Hepatocyte (in vitro differentiated cells): ENCODE measurements around the gene POMP. TPM values are rescaled to one million over a fixed set of nuclear protein-coding genes. Genes with fewer than 3 reads are reported as not detected.

Experiments used
- DNase-seq: peaks from one replicate; pipeline ENCODE4 v3.0.0-alpha.2; 2016; ENCODE audit warnings: low spot score
- H2AFZ ChIP-seq: fragments of 200-600 bp; sonication (generic); 2 replicates; pipeline ENCODE4 v1.6.0; 2016; ENCODE audit warnings: antibody characterized with exemption, mild to moderate bottlenecking
- H3K27ac ChIP-seq: fragments of 200-600 bp; sonication (generic); 2 replicates; pipeline ENCODE4 v1.5.1; 2016; ENCODE audit warnings: mild to moderate bottlenecking
- H3K27me3 ChIP-seq: fragments of 200-600 bp; sonication (generic); 2 replicates; pipeline ENCODE4 v1.6.1; 2016
- H3K36me3 ChIP-seq: fragments of 200-600 bp; sonication (generic); replicated peaks from 2 replicates; pipeline ENCODE4 v1.5.1; 2016; ENCODE audit warnings: low read depth; ENCODE audit not compliant: insufficient read depth
- H3K4me1 ChIP-seq: fragments of 200-600 bp; sonication (generic); 2 replicates; pipeline ENCODE4 v1.5.1; 2016; ENCODE audit warnings: mild to moderate bottlenecking, moderate library complexity; ENCODE audit not compliant: insufficient read depth
- H3K4me2 ChIP-seq: fragments of 200-600 bp; sonication (generic); 2 replicates; pipeline ENCODE4 v1.6.0; 2016
- H3K4me3 ChIP-seq: fragments of 200-600 bp; sonication (generic); 2 replicates; pipeline ENCODE4 v1.5.1; 2016; ENCODE audit warnings: mild to moderate bottlenecking
- H3K79me2 ChIP-seq: fragments of 200-600 bp; sonication (generic); 2 replicates; pipeline ENCODE4 v1.6.0; 2017; ENCODE audit warnings: mild to moderate bottlenecking
- H3K9me2 ChIP-seq: fragments of 200-600 bp; sonication (generic); replicated peaks from 2 replicates; pipeline ENCODE4 v1.6.0; 2017; ENCODE audit warnings: mild to moderate bottlenecking; ENCODE audit not compliant: insufficient read depth
- H3K9me3 ChIP-seq: fragments of 200-600 bp; sonication (generic); 2 replicates; pipeline ENCODE4 v1.5.1; 2016; ENCODE audit warnings: low read depth, mild to moderate bottlenecking
- H4K20me1 ChIP-seq: fragments of 200-600 bp; sonication (generic); 2 replicates; pipeline ENCODE4 v1.6.0; 2016; ENCODE audit warnings: mild to moderate bottlenecking; ENCODE audit not compliant: insufficient read depth, poor library complexity, severe bottlenecking
- CTCF ChIP-seq: fragments of 200-600 bp; sonication (generic); IDR thresholded peaks from 2 replicates; pipeline ENCODE4 v1.5.1; 2016; ENCODE audit warnings: antibody characterized with exemption, mild to moderate bottlenecking; ENCODE audit not compliant: poor library complexity
- EZH2 ChIP-seq: fragments of 200-600 bp; sonication (generic); IDR thresholded peaks from 2 replicates; pipeline ENCODE4 v1.6.1; 2016; ENCODE audit warnings: antibody characterized with exemption, mild to moderate bottlenecking, borderline replicate concordance
- EZH2phosphoT487 ChIP-seq: fragments of 200-600 bp; sonication (generic); IDR thresholded peaks from one replicate; pipeline ENCODE4 v1.6.1; 2018; ENCODE audit warnings: antibody characterized with exemption, mild to moderate bottlenecking, low read depth, moderate library complexity; ENCODE audit not compliant: unreplicated experiment, severe bottlenecking
- WGBS: methylation state at CpG from one replicate; pipeline ENCODE4 v1.1.6; 2016; ENCODE audit warnings: low lambda C conversion rate; ENCODE audit errors: missing lambda C conversion rate; 5-methylcytosine and 5-hydroxymethylcytosine counted together
- polyA plus RNA-seq: library from polyadenylated mRNA; unstranded; fragments of >200 nt; fragmentation: Nextera tagmentation; extraction: Ambion mirVana; gene quantifications from 2 replicates; pipeline ENCODE4 v1.2.1, GENCODE V29; 2016
- total RNA-seq: library from RNA; depleted of rRNA; stranded (reverse); fragments of >200 nt; gene quantifications from 2 replicates; pipeline ENCODE4 v1.2.3, GENCODE V29; 2014

Gene POMP
- total and polyA plus RNA-seq, 2 experiments from 2014 or later, result 88.1 to 198 TPM

- Histone ChIP-seq H3K9me2 (no peaks in the 10 kb centered on the region), H3K4me2 (no peak overlapping the region), H3K4me3 (no peak overlapping the region), H3K9me3 (no peaks in the 10 kb centered on the region), H3K4me1 (no peaks in the 10 kb centered on the region), H4K20me1 (no peaks in the 10 kb centered on the region), H3K36me3 (no peaks in the 10 kb centered on the region), H3K79me2 (peaks cover 8% of the 10 kb centered on the region), H3K27ac (no peak overlapping the region), H3K27me3 (no peaks in the 10 kb centered on the region), H2AFZ (no peak overlapping the region)
- TF ChIP-seq EZH2phosphoT487, result no peak
- TF ChIP-seq CTCF, result no peak
- no peak for TF ChIP-seq EZH2
- WGBS, result 85% methylated on average over 7 of the region's 7 CpGs
- no peak for DNase-seq
Observed at GRCh38 chr13:28651810-28652401, 7.0 kb upstream of the POMP start.

GRCh38 chr13:28653111-28653510 is 5.8 kb upstream of the POMP start:
- Histone ChIP-seq H4K20me1 (no peaks in the 10 kb centered on the region), H3K4me1 (peaks cover 7% of the 10 kb centered on the region), H3K4me2 (no peak overlapping the region), H3K79me2 (peaks cover 20% of the 10 kb centered on the region), H3K9me2 (no peaks in the 10 kb centered on the region), H3K27ac (no peak overlapping the region), H3K36me3 (no peaks in the 10 kb centered on the region), H2AFZ (no peak overlapping the region), H3K9me3 (no peaks in the 10 kb centered on the region), H3K27me3 (no peaks in the 10 kb centered on the region), H3K4me3 (no peak overlapping the region)
- WGBS, result 91% methylated on average over 1 of the region's 1 CpG
- TF ChIP-seq EZH2phosphoT487 (no peak), CTCF (no peak), EZH2 (no peak)
- DNase-seq, result no peak

- H3K9me2 ChIP-seq, result no peaks in the 10 kb centered on the region
- H3K36me3 ChIP-seq, result no peaks in the 10 kb centered on the region
- H3K27ac ChIP-seq, result no peak overlapping the region
- no peaks in the 10 kb centered on the region for H3K9me3 ChIP-seq
- H3K79me2 ChIP-seq, result peaks cover 28% of the 10 kb centered on the region
- no peaks in the 10 kb centered on the region for H3K27me3 ChIP-seq
- WGBS, result 83% methylated on average over 1 of the region's 1 CpG
- TF ChIP-seq CTCF (no peak), EZH2 (no peak), EZH2phosphoT487 (no peak)
- H3K4me3 ChIP-seq, result no peak overlapping the region
- H3K4me2 ChIP-seq, result no peak overlapping the region
- H2AFZ ChIP-seq, result no peak overlapping the region
- no peak for DNase-seq
- H3K4me1 ChIP-seq, result peaks cover 7% of the 10 kb centered on the region
- H4K20me1 ChIP-seq, result no peaks in the 10 kb centered on the region
Observed at GRCh38 chr13:28654276-28654675, 4.7 kb upstream of the POMP start.

- H3K4me2 ChIP-seq, result no peak overlapping the region
Observed at GRCh38 chr13:28655561-28655960, 3.4 kb upstream of the POMP start.

More at GRCh38 chr13:28655561-28655960, 3.4 kb upstream of the POMP start:
- DNase-seq, result no peak
- H3K9me2 ChIP-seq, result no peaks in the 10 kb centered on the region
- H3K27me3 ChIP-seq, result no peaks in the 10 kb centered on the region
- peak overlapping the region; percentile 12 for H3K27ac ChIP-seq
- no peak for TF ChIP-seq EZH2
- no peak for TF ChIP-seq CTCF
- TF ChIP-seq EZH2phosphoT487, result no peak
- H3K4me3 ChIP-seq, result no peak overlapping the region
- peaks cover 41% of the 10 kb centered on the region for H3K79me2 ChIP-seq
- no peaks in the 10 kb centered on the region for H3K9me3 ChIP-seq
- H3K4me1 ChIP-seq, result peaks cover 15% of the 10 kb centered on the region
- H2AFZ ChIP-seq, result no peak overlapping the region
- 78% methylated on average over 3 of the region's 3 CpGs for WGBS
- H4K20me1 ChIP-seq, result peaks cover 3% of the 10 kb centered on the region
- no peaks in the 10 kb centered on the region for H3K36me3 ChIP-seq
